Nephron (organoid): Measurements from ENCODE around the gene ZBTB42.
A peak's percentile ranks its signal among the peaks of the same experiment; 100 is the strongest.

ENCODE experiments used
- H3K27ac Mint-ChIP-seq, 3 experiments: 2 replicates each; pipeline ENCODE4 v1.8.0; 2020; ENCODE audit warnings: mixed read lengths in 3 of 3, mild to moderate bottlenecking in 2 of 3, moderate library complexity in 1 of 3
- H3K27me3 Mint-ChIP-seq: 2 replicates; pipeline ENCODE4 v1.8.0; 2021; ENCODE audit warnings: low read depth, mild to moderate bottlenecking, moderate library complexity, mixed read lengths
- H3K36me3 Mint-ChIP-seq: 2 replicates; pipeline ENCODE4 v1.8.0; 2020; ENCODE audit warnings: low read depth, mixed read lengths
- H3K4me1 Mint-ChIP-seq: 2 replicates; pipeline ENCODE4 v1.8.0; 2020; ENCODE audit warnings: mixed read lengths
- H3K4me3 Mint-ChIP-seq, 3 experiments: 2 replicates each; pipeline ENCODE4 v1.8.0; 2020; ENCODE audit warnings: mild to moderate bottlenecking in 3 of 3, mixed read lengths in 3 of 3, moderate library complexity in 2 of 3
- H3K9me3 Mint-ChIP-seq: 2 replicates; pipeline ENCODE4 v1.8.0; 2020; ENCODE audit warnings: mixed read lengths
- TF ChIP-seq, protein P1 (sequence below), 3 experiments: fragments of 200-600 bp; sonication (generic); IDR thresholded peaks; one replicate each; pipeline ENCODE4 v1.5.0; 2021; ENCODE audit warnings: antibody characterized with exemption in 3 of 3; ENCODE audit not compliant: unreplicated experiment in 3 of 3

ZBTB42 gene

DNA sequence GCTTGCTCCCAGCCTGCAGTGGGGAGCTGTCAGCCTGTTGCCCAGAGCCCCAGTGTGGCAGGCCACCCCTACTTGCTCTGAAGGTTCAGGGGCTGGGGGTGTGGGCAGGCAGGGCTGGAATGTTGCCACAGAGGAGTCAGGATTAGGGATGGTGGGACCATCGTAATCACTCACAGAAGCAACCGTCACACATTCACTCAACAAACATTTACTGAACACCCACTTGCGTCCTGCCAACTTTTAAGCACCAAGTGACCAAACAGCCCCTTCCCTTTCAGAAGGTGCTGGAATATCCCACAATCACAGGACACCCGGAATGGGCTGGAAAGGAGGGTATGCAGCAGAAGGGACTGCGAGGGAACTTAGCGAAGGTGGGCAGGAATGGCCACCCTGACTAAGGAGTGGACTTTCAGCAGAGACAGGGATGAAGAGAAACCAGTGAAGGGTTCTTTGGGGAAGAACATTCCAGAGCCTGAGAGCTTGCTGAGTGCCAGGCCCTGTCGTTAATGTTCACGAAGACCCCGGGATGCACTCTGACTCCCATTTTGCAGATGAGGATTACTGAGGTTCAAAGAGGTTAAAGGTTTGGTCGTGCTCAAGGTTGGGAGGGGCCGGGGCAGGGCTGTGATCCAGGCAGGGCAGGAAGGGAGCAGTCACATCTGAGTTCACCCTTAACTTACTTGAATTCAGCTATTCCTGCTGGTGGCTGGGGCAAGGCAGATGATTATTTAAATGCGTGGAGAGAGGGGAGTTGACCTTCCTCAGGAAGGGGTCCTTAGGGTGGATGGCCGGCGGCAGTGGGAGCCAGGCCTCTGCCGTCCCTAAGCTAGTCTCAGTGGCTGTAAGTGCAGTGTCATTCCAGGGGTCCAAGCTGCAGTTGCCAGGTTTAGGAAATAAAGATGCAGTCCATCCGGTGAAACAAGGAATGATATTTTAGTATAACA, 2.3 kb upstream of the ZBTB42 start:
- H3K27me3 Mint-ChIP-seq = peaks cover 10% of the 10 kb centered on the region
- H3K27ac Mint-ChIP-seq = peak overlapping the region; percentile 72 to 91 (median 76)
- no peaks in the 10 kb centered on the region for H3K9me3 Mint-ChIP-seq
- TF ChIP-seq, protein P1, sequence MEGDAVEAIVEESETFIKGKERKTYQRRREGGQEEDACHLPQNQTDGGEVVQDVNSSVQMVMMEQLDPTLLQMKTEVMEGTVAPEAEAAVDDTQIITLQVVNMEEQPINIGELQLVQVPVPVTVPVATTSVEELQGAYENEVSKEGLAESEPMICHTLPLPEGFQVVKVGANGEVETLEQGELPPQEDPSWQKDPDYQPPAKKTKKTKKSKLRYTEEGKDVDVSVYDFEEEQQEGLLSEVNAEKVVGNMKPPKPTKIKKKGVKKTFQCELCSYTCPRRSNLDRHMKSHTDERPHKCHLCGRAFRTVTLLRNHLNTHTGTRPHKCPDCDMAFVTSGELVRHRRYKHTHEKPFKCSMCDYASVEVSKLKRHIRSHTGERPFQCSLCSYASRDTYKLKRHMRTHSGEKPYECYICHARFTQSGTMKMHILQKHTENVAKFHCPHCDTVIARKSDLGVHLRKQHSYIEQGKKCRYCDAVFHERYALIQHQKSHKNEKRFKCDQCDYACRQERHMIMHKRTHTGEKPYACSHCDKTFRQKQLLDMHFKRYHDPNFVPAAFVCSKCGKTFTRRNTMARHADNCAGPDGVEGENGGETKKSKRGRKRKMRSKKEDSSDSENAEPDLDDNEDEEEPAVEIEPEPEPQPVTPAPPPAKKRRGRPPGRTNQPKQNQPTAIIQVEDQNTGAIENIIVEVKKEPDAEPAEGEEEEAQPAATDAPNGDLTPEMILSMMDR (IDR thresholded peaks at IDR 0.05; ENCODE audit: unreplicated experiment in 3 of 3) = no peak
- peak overlapping the region; percentile 77 to 83 (median 83) for H3K4me3 Mint-ChIP-seq
- H3K36me3 Mint-ChIP-seq = no peaks in the 10 kb centered on the region
- peaks cover 21% of the 10 kb centered on the region for H3K4me1 Mint-ChIP-seq

DNA sequence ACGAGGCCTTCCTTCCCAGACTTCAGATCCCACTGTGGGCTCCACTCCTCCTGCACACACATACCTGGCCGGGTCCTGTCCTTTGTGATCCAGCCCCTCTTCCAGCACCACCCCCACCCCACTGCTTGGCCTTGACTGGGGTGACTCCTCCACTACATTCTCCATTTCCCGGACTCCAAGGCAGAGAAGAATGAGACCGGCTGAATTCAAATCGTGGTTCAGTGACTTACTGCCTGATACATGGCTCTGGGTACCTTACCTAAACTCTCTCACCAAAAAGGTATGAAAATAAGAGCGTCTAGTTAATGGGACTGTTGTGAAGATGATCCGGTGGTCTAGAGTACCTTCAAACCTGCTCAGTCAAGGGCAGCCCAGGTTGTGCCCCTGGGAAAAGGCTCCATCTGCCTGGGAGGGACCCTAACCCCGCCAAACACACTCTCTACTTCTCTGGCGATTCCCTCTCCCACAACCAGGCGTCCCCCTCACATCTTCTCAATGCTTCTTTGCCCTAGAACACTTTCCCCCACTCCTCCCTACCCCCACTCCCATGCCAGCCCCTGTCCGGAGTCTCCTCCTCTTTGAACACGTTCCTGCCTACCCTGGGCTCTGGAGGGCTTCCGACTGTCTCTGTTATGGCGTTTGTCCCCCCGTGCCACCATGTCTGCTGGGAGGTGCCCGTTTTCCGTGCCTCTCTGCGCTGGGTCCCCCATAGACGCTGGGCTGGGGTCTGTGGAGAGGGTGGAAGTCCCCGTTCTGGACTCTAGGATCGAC, 1.5 kb upstream of the ZBTB42 start:
- Mint-ChIP-seq H3K27me3 (peaks cover 15% of the 10 kb centered on the region), H3K4me3 (peak overlapping the region; percentile 77 to 83 (median 83)), H3K9me3 (no peaks in the 10 kb centered on the region), H3K36me3 (no peaks in the 10 kb centered on the region), H3K27ac (peak overlapping the region; percentile 50 to 91 (median 76)), H3K4me1 (peaks cover 17% of the 10 kb centered on the region)
- TF ChIP-seq, protein P1 (IDR thresholded peaks at IDR 0.05; ENCODE audit: unreplicated experiment in 3 of 3) = peak in 2 of 3 experiments; percentile 18 to 27

DNA sequence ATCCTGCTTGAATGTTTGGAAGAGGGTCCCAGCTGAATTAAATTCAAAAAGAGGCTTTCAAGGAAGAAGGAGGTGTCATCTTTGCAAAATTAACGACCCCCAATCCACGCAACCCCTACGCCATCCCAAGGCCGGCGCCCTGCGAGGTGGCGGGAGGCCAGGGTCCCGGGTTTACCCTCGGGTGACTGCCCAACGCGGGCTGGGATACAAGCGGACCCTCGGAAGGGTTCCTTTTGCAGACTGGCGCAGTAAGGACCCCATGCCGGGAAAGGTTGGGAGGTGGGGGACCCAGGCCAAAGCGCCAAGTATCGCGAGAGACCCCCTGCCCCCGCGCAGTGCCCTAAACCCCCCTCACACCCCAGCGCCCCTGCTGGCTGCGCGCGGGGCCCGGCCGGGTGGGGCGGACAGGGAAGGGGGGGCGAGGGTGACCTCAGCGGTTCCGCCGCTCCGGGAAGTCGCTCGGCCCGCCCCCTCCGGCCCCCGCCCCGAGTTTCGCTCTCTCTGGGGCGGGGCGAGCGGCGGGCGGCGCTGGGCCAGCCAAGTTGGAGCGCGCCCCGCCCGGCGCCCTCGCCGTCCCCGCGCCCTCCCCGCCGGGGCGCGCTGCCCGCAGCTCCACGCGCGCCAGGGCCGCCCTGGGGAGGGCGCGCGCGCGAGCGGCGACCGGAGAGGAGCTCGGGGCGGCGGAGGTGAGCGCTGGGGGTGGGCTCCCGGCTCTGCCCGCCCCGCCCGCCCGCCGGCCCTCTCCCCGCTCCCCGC, 708 bp upstream of the ZBTB42 start:
- no peaks in the 10 kb centered on the region for H3K36me3 Mint-ChIP-seq

DNA sequence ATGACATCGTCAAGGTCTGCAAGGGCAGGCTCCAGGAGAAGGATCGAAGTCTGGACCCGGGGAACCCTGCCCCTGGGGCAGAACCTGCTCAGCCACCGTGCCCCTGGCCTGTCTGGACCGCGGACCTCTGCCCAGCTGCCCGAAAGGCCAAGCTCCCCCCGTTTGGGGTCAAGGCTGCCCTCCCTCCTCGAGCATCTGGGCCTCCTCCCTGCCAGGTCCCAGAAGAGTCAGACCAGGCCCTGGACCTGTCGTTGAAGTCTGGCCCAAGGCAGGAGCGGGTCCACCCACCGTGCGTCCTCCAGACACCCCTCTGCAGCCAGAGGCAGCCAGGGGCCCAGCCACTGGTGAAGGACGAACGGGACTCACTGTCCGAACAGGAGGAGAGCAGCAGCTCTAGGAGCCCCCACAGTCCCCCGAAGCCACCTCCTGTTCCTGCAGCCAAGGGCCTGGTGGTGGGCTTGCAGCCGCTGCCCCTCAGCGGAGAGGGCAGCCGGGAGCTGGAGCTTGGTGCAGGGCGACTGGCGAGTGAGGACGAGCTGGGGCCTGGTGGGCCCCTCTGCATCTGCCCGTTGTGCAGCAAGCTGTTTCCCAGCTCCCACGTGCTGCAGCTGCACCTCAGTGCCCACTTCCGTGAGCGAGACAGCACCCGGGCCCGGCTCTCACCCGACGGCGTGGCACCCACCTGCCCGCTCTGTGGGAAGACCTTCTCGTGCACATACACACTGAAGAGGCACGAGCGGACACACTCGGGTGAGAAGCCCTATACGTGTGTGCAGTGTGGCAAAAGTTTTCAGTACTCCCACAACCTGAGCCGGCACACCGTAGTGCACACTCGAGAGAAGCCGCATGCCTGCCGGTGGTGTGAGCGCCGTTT, 856 bp downstream of the ZBTB42 start:
- peaks cover 15% of the 10 kb centered on the region for H3K4me1 Mint-ChIP-seq
- no peaks in the 10 kb centered on the region for H3K9me3 Mint-ChIP-seq
- H3K27ac Mint-ChIP-seq = peak overlapping the region in 1 of 3 experiments; percentile 22
- peak overlapping the region; percentile 83 to 89 (median 88) for H3K4me3 Mint-ChIP-seq
- H3K27me3 Mint-ChIP-seq = peaks cover 18% of the 10 kb centered on the region
- no peaks in the 10 kb centered on the region for H3K36me3 Mint-ChIP-seq
- TF ChIP-seq, protein P1 (IDR thresholded peaks at IDR 0.05; ENCODE audit: unreplicated experiment in 3 of 3) = no peak

More for the DNA sequence above, 708 bp upstream of the ZBTB42 start:
- peak overlapping the region; percentile 77 to 83 (median 83) for H3K4me3 Mint-ChIP-seq
- TF ChIP-seq, protein P1 (IDR thresholded peaks at IDR 0.05; ENCODE audit: unreplicated experiment in 3 of 3) = peak; percentile 12 to 26 (median 25)
- no peaks in the 10 kb centered on the region for H3K9me3 Mint-ChIP-seq
- peak overlapping the region; percentile 50 to 91 (median 76) for H3K27ac Mint-ChIP-seq
- H3K27me3 Mint-ChIP-seq = peaks cover 18% of the 10 kb centered on the region
- H3K4me1 Mint-ChIP-seq = peaks cover 15% of the 10 kb centered on the region
